GM19099 (cell line): Measurements from ENCODE around the gene RACK1.

Source experiments
- POLR2A ChIP-seq: IDR thresholded peaks from 3 replicates; pipeline ENCODE4 v1.6.1; 2011; ENCODE audit warnings: low read depth; ENCODE audit not compliant: insufficient read length; ENCODE audit errors: extremely low read depth

RACK1 gene

DNA sequence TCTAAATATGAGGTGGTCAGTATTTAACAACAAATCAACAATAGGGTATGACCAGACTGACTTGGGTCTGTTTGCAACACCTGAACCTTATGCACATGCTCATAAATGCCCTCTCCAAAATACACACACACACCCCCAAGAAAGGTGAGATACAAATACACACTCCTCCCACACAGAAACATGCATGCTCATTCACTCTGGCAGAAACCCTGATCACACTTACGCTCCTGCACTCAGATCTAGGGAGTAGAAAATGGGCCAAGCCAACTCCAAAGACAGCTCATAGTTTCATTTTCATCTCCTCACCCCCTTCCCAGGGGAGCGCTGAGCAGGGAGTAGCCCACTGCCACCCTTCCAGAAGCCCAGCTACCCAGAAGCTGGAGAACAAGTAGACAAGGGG lies 50.0 kb downstream of the RACK1 start:
- no peak for TF ChIP-seq POLR2A

DNA sequence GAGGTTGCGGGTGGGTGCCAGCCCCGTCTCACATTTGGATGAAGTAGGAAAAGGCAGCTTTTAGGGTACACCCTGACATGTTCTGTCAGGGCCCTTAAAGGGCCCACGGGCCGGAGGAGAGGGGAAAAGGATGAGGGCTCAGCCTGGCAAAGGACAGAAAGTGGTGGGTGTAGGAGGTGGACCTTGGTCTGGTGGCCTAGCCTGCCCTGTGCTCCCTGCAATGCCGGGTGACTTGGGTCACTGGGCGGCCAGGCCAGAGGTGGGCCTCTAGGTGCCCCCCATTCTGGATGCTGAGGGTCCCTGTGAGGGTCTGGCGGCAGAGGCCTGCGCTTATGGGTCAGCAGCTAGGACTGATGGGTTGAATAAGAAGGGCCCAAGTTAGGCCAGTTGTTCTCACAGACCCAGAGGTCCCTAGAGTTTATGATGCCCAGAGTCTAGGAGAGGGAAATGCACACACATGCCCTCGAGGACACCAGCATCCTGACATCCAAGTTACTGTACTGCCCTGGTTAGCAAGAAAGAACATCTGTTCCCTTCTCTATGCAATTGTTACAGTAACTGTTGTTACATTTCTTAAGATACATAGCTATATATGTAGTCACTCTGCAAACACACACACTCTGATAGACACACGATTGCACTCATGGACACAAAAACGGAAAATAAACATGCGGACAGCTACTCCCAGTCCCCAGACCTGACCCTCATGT lies 51.2 kb downstream of the RACK1 start:
- TF ChIP-seq POLR2A: no peak

DNA sequence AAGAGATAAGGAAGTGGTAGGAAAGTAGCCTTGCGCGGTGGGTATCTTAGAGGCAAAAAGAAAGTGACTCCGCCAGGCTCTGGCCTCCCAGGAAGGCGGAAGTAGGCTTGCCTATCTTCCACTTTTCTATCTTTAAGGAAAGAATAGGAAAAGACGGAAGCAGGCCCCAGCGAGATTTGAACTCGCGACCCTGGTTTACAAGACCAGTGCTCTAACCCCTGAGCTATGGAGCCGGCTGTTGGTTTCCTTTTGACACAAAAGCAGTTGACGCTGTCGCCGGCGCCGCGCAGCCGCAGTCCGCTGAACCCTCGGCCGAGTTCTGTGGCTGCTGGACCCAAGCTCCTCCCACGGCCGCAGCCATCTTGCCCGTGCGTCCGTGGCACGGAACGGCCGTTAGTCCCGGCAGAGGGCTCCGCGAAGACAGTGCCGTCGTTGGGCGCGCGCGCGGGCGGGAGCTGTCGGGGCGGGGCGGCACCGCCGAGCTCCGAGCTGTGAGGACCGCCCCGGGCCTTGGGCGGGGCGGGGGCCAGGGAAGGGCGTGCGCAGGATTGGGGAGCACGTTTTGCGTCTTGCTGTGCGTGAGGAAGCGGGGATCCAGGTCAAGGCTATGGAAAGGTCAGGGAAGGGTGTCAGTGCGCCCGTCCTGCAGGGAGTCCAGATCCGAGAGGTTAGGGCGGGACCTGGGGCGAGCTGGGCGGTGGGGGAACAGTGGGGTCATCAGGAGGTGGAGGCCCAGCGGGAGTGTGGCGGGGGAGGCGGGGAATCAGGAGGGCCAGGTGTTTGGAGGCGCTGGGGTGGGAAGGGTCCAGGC lies 52.0 kb downstream of the RACK1 start:
- TF ChIP-seq POLR2A: peak; percentile 74

GRCh38 chr5:181190711-181191525 lies 52.8 kb downstream of the RACK1 start:
- no peak for TF ChIP-seq POLR2A

DNA sequence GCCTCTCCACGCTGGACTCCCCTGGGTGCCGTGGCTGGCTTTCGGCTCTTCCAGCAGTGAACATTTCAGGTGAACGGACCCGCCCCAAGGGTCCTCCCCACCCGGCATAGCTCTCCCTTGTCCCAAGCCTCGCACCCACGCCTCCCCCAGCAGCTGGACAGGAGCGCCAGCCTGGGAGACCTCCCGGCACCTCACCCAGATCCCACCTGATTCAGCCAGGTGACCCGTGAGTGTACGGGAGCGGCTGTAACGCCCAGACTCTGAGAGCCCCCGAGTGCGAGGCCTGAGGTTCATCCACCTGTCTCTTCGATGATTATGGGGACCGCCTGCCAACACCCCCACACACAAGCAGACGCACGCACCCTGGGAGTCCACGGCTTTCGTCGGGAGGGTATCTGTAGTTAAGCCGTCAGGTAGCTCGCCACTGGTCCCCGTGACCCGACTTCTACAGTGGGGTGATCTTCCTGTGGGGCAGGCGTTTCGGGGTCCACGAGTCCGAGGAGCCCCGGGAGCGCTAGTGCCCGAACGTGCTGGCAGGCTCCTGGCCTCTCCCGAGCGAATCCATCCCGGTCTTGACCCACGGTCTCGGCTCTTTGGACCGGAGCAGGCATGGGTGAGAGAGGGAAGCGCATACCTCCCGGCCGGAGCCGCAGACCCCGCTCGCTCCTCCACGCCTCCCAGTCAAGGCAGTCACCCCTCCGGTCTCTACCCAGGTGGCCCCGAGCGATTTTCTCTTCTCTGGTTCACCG lies 53.6 kb downstream of the RACK1 start:
- TF ChIP-seq POLR2A: no peak

DNA sequence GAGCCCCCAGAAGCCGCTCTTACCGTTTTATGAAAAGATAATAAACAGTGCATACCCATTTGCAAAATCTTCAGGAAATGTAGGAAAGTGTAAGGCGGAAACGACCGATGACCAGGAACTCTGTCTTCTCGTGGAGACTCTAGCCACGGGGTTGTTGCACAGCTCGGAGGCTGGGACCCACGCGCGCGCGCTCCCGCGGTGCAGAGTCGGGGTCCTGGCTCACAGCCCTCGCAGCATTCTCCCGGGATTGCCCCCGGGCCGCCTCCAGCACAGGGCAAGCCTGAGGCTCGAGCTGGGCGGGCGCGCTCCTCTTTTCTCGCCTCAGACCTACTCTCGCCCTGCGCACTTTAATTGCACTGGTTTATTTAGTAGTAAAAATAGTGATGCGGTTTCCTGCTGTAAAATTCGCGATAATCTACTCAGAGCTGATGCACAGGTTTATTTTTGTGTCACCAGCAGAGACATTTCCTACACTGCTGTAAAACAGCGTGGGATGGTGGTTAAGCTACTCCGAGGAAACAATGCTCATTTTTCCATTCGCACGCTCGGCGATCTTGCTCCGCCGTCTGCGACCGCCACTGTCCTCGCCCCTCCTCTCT lies 54.2 kb downstream of the RACK1 start:
- no peak for TF ChIP-seq POLR2A

- no peak for TF ChIP-seq POLR2A
Measured at GRCh38 chr5:181188700-181189362, 54.9 kb downstream of the RACK1 start.

GRCh38 chr5:181187500-181188213 lies 56.0 kb downstream of the RACK1 start:
- TF ChIP-seq POLR2A: no peak

- no peak for TF ChIP-seq POLR2A
Measured at GRCh38 chr5:181186986-181187499, 56.7 kb downstream of the RACK1 start.
